Activated naive CD8-positive, alpha-beta T cell treated with anti-CD3 and anti-CD28 coated beads for 36 hours (primary cell): Measurements from ENCODE around the gene SLAMF8. TPM values are rescaled to one million over a fixed set of nuclear protein-coding genes. Genes with fewer than 3 reads are reported as not detected.

ENCODE experiments used
- DNase-seq: peaks from one replicate; pipeline ENCODE4 v3.0.0; 2021
- H3K27ac Mint-ChIP-seq: one replicate; pipeline ENCODE4 v1.8.0; 2022; ENCODE audit warnings: mild to moderate bottlenecking, moderate library complexity, mixed read lengths
- H3K27me3 Mint-ChIP-seq: one replicate; pipeline ENCODE4 v1.8.0; 2022; ENCODE audit warnings: mild to moderate bottlenecking, mixed read lengths
- H3K36me3 Mint-ChIP-seq: one replicate; pipeline ENCODE4 v1.8.0; 2021; ENCODE audit warnings: mild to moderate bottlenecking, mixed read lengths
- H3K4me1 Mint-ChIP-seq: one replicate; pipeline ENCODE4 v1.8.0; 2021; ENCODE audit warnings: mixed read lengths
- H3K4me3 Mint-ChIP-seq: one replicate; pipeline ENCODE4 v1.8.0; 2022; ENCODE audit warnings: mild to moderate bottlenecking, moderate library complexity, mixed read lengths
- H3K9me3 Mint-ChIP-seq: one replicate; pipeline ENCODE4 v1.8.0; 2022; ENCODE audit warnings: mixed read lengths
- total RNA-seq, 2 experiments: library from RNA; stranded (reverse); gene quantifications; one replicate each; pipeline ENCODE4 v1.2.3, GENCODE V29; 2021

Gene SLAMF8
- 1 to 10 TPM; 1.3 to 2.1 TPM for total RNA-seq

DNA sequence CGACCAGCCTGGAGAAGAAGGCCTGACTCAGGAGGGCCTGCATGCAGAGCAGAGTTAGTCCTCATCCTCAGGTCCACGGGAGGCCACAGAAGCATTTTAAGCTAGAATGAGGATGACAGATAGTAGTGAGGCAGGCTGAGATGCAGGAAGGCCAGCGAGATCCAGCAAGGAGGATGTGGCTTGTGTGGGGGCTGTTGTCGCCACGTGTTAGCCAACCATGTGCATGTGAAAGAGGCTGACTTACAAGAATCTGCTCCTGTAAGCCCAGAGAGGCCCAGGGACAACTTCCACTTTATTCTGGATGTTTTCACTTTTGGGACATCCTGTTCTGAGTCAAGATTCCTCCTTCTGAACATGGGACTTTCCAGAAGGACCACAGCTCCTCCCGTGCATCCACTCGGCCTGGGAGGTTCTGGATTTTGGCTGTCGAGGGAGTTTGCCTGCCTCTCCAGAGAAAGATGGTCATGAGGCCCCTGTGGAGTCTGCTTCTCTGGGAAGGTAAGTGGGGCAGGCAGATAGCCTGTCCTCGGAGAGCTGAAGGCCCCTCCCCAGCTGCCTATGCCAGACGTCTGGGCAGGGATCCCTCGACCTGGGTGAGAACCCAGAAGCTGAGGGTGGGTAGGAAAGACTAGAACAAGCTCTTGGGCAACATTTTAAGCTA, at the start of gene SLAMF8:
Gene SLAMF8 (plus strand): TSS at position 433 of the 661 bp plus-strand sequence. CDS start 26 bp downstream, at position 459.
- Mint-ChIP-seq H3K4me3 (peak within 1 kb of the TSS; percentile 35), H3K9me3 (peaks cover 13% of the 10 kb centered on the region), H3K27me3 (no peaks in the 10 kb centered on the region), H3K4me1 (peaks cover 51% of the 10 kb centered on the region), H3K27ac (peak within 1 kb of the TSS; percentile 87), H3K36me3 (peaks cover 21% of the 10 kb centered on the region)
- peak; percentile 69 for DNase-seq

DNA sequence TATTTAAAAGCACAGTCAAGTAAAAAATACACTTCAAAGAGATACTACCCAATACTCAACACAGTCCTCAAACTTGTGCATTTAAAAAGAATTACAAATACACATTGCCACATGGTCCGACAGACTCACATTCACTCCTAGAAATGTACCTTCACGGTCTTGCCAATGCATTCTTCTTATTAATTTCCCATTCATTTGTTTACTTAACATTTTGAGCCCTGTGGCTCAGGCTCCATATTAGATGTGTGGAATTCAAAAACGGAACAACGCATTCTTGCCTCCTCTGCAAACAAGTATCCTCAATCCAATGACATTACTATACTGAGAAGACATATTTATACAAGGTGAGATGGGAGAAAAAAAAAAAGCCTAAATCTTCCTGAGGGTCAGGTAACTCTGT, 48.4 kb upstream of the SLAMF8 start:
- DNase-seq, result no peak
- Mint-ChIP-seq H3K36me3 (peaks cover 4% of the 10 kb centered on the region), H3K4me3 (no peak overlapping the region), H3K27me3 (no peaks in the 10 kb centered on the region), H3K27ac (no peak overlapping the region), H3K4me1 (peaks cover 10% of the 10 kb centered on the region), H3K9me3 (no peaks in the 10 kb centered on the region)

- H3K4me3 Mint-ChIP-seq, result no peak overlapping the region
- no peak for DNase-seq
- no peak overlapping the region for H3K27ac Mint-ChIP-seq
- no peaks in the 10 kb centered on the region for H3K27me3 Mint-ChIP-seq
- peaks cover 4% of the 10 kb centered on the region for H3K36me3 Mint-ChIP-seq
- no peaks in the 10 kb centered on the region for H3K9me3 Mint-ChIP-seq
- H3K4me1 Mint-ChIP-seq, result peaks cover 10% of the 10 kb centered on the region
These were observed 47.2 kb upstream of the SLAMF8 start for GRCh38 chr1:159779403-159779851.

- H3K27ac Mint-ChIP-seq, result peak within 1 kb of the TSS; percentile 49
- peaks cover 4% of the 10 kb centered on the region for H3K36me3 Mint-ChIP-seq
- peaks cover 10% of the 10 kb centered on the region for H3K4me1 Mint-ChIP-seq
These were observed 45.8 kb upstream of the SLAMF8 start, which contains the start of gene DUSP23 for GRCh38 chr1:159780583-159781582. Gene DUSP23 (plus strand): TSS chr1:159780962. CDS start chr1:159781101, 139 bp downstream.

DNA sequence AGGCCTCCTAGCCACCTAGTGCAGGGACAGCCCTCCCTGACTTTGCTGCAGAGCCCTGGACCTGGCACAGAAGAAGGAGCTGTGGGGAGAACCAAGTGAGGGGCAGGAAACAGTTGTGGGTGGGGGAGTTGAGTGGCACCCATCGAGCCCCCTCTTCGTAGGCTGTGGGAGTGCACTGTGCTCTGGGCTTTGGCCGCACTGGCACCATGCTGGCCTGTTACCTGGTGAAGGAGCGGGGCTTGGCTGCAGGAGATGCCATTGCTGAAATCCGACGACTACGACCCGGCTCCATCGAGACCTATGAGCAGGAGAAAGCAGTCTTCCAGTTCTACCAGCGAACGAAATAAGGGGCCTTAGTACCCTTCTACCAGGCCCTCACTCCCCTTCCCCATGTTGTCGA, 44.7 kb upstream of the SLAMF8 start:
- no peak for DNase-seq
- Mint-ChIP-seq H3K27me3 (no peaks in the 10 kb centered on the region), H3K36me3 (peaks cover 4% of the 10 kb centered on the region), H3K4me1 (peaks cover 10% of the 10 kb centered on the region), H3K9me3 (no peaks in the 10 kb centered on the region), H3K27ac (no peak overlapping the region), H3K4me3 (peak overlapping the region; percentile 79)

More at GRCh38 chr1:159780583-159781582, 45.8 kb upstream of the SLAMF8 start, which contains the start of gene DUSP23:
- Mint-ChIP-seq H3K27me3 (no peaks in the 10 kb centered on the region), H3K9me3 (no peaks in the 10 kb centered on the region), H3K4me3 (peak within 1 kb of the TSS; percentile 79)
- DNase-seq, result peak; percentile 97

- no peak for DNase-seq
- Mint-ChIP-seq H3K9me3 (no peaks in the 10 kb centered on the region), H3K4me3 (no peak overlapping the region), H3K27me3 (no peaks in the 10 kb centered on the region), H3K4me1 (peaks cover 10% of the 10 kb centered on the region), H3K36me3 (peaks cover 4% of the 10 kb centered on the region), H3K27ac (no peak overlapping the region)
These were observed 42.9 kb upstream of the SLAMF8 start for GRCh38 chr1:159783724-159784123.

DNA sequence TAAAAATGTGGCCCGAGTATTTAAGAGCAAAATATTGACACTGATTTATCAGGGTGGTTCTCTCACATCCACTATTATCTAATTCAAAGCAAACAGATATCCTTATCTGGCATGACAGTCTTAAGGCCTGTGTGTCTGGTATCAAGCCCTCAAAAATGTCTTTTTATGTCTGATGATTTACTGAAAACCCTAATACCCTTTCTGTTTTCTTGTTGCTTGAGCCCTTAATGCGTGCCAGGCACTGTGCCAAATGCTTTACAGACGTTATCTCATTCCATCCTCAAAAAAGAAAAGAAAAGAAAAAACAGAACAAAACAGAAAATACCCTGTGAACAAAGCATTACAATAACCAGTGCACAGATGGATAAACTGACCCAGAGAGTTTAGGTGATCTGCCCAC, 40.2 kb upstream of the SLAMF8 start:
- Mint-ChIP-seq H3K4me3 (no peak overlapping the region), H3K27ac (no peak overlapping the region), H3K9me3 (no peaks in the 10 kb centered on the region), H3K27me3 (peaks cover 8% of the 10 kb centered on the region), H3K4me1 (peaks cover under 1% of the 10 kb centered on the region), H3K36me3 (peaks cover 4% of the 10 kb centered on the region)
- no peak for DNase-seq

- Mint-ChIP-seq H3K27ac (no peak overlapping the region), H3K27me3 (peaks cover 8% of the 10 kb centered on the region), H3K9me3 (no peaks in the 10 kb centered on the region), H3K4me1 (no peaks in the 10 kb centered on the region), H3K36me3 (no peaks in the 10 kb centered on the region), H3K4me3 (no peak overlapping the region)
- DNase-seq, result no peak
These were observed 39.7 kb upstream of the SLAMF8 start for GRCh38 chr1:159786966-159787365.

- Mint-ChIP-seq H3K27me3 (peaks cover 8% of the 10 kb centered on the region), H3K27ac (no peak overlapping the region), H3K4me1 (no peaks in the 10 kb centered on the region), H3K9me3 (no peaks in the 10 kb centered on the region), H3K4me3 (no peak overlapping the region), H3K36me3 (no peaks in the 10 kb centered on the region)
- no peak for DNase-seq
These were observed 36.3 kb upstream of the SLAMF8 start for GRCh38 chr1:159790237-159790917.

GRCh38 chr1:159791031-159791430, 35.6 kb upstream of the SLAMF8 start:
- no peaks in the 10 kb centered on the region for H3K9me3 Mint-ChIP-seq
- no peak overlapping the region for H3K4me3 Mint-ChIP-seq
- H3K36me3 Mint-ChIP-seq, result no peaks in the 10 kb centered on the region
- no peak for DNase-seq
- H3K27me3 Mint-ChIP-seq, result peaks cover 8% of the 10 kb centered on the region
- H3K4me1 Mint-ChIP-seq, result no peaks in the 10 kb centered on the region
- no peak overlapping the region for H3K27ac Mint-ChIP-seq

DNA sequence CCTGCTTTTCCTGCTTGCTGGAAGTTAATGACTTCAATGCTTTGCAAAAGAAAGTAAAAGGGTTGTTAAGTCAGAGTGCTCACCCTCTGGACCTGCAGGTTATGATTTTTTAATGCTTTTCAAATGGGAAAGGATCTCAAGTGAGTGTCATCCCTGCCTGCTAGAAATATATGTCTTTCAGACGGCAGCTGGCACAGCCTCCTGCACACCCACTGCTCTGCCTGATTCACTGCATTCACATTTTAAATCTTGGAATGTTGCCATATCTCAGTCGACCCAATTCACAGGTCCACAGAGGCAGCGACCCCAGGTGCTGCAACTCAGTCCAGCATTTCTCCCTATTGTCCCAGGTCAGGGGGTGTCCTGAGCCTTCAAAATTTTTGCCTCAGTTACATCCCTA, 35.2 kb upstream of the SLAMF8 start:
- DNase-seq, result no peak
- no peaks in the 10 kb centered on the region for H3K4me1 Mint-ChIP-seq
- no peak overlapping the region for H3K4me3 Mint-ChIP-seq
- H3K36me3 Mint-ChIP-seq, result no peaks in the 10 kb centered on the region
- H3K27ac Mint-ChIP-seq, result no peak overlapping the region
- H3K9me3 Mint-ChIP-seq, result no peaks in the 10 kb centered on the region
- H3K27me3 Mint-ChIP-seq, result peaks cover 8% of the 10 kb centered on the region

GRCh38 chr1:159795534-159795933, 31.1 kb upstream of the SLAMF8 start:
- Mint-ChIP-seq H3K27ac (no peak overlapping the region), H3K4me3 (no peak overlapping the region), H3K9me3 (no peaks in the 10 kb centered on the region), H3K4me1 (peaks cover 8% of the 10 kb centered on the region), H3K27me3 (peaks cover 6% of the 10 kb centered on the region), H3K36me3 (no peaks in the 10 kb centered on the region)
- DNase-seq, result no peak

DNA sequence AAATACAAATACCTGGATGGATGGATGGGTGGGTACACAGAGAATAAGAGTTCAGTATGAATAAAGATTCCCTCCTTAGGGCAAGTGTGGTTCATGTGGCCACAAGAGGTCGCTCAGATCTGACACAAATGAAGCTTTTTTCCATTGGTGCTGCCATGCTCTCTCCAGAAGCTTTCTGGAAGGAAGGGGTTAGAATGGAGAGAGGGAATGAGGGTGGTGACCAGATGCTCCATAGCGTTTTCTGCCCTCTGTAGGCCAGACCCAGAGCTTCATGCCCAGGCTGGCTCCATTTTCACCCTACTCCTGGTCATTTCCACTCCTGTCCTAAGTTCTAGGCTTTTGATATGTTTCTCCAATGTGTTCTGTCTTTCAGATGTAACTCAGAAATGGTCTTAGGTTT, 27.8 kb upstream of the SLAMF8 start:
- DNase-seq, result no peak
- Mint-ChIP-seq H3K4me3 (no peak overlapping the region), H3K27me3 (no peaks in the 10 kb centered on the region), H3K27ac (no peak overlapping the region), H3K4me1 (peaks cover 14% of the 10 kb centered on the region), H3K9me3 (no peaks in the 10 kb centered on the region), H3K36me3 (no peaks in the 10 kb centered on the region)

DNA sequence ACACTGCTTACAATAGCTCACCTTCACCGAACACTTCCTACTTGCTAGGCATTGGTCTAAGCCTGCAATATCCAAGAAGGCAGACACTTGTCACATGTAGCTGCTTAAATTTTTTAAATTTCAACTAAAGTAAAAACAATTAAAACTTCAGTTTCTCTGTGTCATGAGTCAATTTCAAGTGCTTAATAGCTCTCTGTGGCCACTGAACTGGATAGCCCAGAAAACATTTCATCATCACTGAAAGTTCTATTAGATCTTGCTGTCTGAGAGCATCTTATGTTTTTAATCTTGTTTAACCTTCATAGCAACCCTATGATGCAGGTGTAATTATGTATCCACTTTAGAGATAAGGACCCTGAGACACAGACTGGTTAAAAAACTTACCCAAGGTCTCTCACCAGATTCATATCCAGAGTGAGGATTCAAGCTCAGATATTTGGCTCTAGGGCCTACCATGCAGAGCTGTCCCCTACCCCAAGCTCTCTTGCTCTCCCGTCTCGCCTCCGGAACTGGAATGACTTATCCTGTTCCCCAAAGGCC, 27.2 kb upstream of the SLAMF8 start:
- Mint-ChIP-seq H3K4me1 (peaks cover 14% of the 10 kb centered on the region), H3K27ac (no peak overlapping the region), H3K27me3 (no peaks in the 10 kb centered on the region), H3K9me3 (no peaks in the 10 kb centered on the region), H3K4me3 (no peak overlapping the region), H3K36me3 (no peaks in the 10 kb centered on the region)
- no peak for DNase-seq
